K562 (cell line): Measurements from ENCODE around the gene PDE6D. TPM values are rescaled to one million over a fixed set of nuclear protein-coding genes. Genes with fewer than 3 reads are reported as not detected.

ENCODE experiments used
- MAZ ChIP-seq, 2 experiments: fragments of 450-650 bp in 1 of 2; sonication (generic) in 1 of 2; formaldehyde crosslinking; IDR thresholded peaks in 1 of 2; conservative IDR thresholded peaks in 1 of 2; 2 replicates each; pipeline versions ENCODE4 v1.4.0 to v1.5.0; 2020; ENCODE audit warnings: mild to moderate bottlenecking in 1 of 2, missing genetic modification reagents in 1 of 2
- ZNF780A ChIP-seq: fragments of 250-450 bp; sonication (Bioruptor Pico); IDR thresholded peaks from 2 replicates; pipeline ENCODE4 v1.5.0; 2021; ENCODE audit warnings: mild to moderate bottlenecking
- polyA plus RNA-seq, 8 experiments: library from polyadenylated mRNA; depleted of rRNA in 4 of 8; stranded (reverse) in 5 of 8; unstranded in 3 of 8; fragments of >200 nt; fragmentation: Nextera tagmentation in 2 of 8; fragmentation: Illumina TruSeq in 1 of 8; extraction: Ambion mirVana in 2 of 8; extraction: Trizol in 1 of 8; gene quantifications; 2 replicates each; pipeline versions ENCODE4 v1.2.1 to v1.2.3, GENCODE V29; 2011 to 2014; ENCODE audit warnings: inconsistent platforms in 1 of 8, missing spikeins in 1 of 8
- total RNA-seq, 7 experiments: library from RNA; depleted of rRNA in 6 of 7; stranded (reverse); fragments of >200 nt in 6 of 7; fragmentation: Illumina TruSeq in 2 of 7; extraction: Trizol in 2 of 7; gene quantifications; 2 replicates each; pipeline versions ENCODE4 v1.2.1 to v1.2.3, GENCODE V29; 2011 to 2021; ENCODE audit warnings: low replicate concordance in 1 of 7
- TF ChIP-seq, protein P1 (sequence below): fragments of 450-650 bp; IDR thresholded peaks from 2 replicates; pipeline ENCODE4 v1.6.1; 2016; ENCODE audit warnings: mild to moderate bottlenecking, moderate library complexity
- TF ChIP-seq, protein P2 (sequence below): sonication (generic); formaldehyde crosslinking; IDR thresholded peaks from 2 replicates; pipeline ENCODE4 v1.8.1; 2023; ENCODE audit warnings: mild to moderate bottlenecking, missing genetic modification reagents, moderate library complexity
- TF ChIP-seq, protein P3 (sequence below): fragments of 450-650 bp; formaldehyde crosslinking; IDR thresholded peaks from 2 replicates; pipeline ENCODE4 v1.4.0; 2020; ENCODE audit warnings: mild to moderate bottlenecking

Gene PDE6D
- total and polyA plus RNA-seq, 9 of the 15 experiments (the other 6 are each of a cell fraction or from before 2014, with no cell fraction given): 0.65 to 11.6 (median 7.0) TPM

DNA sequence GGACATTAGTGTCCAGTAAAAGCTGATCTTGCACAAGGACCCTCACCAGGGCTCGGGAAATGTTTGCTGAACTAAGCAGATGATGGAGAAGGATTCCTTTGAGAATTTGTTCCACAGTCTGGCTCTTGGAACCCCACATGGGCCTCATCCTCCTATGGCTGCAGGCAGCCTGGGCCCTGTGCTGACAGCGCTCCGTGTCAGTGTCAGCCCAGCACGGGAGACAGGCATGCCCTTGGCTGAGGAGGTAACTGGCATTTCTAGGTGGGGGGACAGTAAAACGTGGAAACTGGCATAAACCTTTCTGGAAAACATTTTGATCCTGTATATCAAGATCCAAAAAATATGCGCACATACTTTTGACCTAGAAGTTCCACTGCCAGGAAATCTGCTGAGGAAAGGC lies 62.3 kb downstream of the PDE6D start (continued):
- TF ChIP-seq, protein P1, sequence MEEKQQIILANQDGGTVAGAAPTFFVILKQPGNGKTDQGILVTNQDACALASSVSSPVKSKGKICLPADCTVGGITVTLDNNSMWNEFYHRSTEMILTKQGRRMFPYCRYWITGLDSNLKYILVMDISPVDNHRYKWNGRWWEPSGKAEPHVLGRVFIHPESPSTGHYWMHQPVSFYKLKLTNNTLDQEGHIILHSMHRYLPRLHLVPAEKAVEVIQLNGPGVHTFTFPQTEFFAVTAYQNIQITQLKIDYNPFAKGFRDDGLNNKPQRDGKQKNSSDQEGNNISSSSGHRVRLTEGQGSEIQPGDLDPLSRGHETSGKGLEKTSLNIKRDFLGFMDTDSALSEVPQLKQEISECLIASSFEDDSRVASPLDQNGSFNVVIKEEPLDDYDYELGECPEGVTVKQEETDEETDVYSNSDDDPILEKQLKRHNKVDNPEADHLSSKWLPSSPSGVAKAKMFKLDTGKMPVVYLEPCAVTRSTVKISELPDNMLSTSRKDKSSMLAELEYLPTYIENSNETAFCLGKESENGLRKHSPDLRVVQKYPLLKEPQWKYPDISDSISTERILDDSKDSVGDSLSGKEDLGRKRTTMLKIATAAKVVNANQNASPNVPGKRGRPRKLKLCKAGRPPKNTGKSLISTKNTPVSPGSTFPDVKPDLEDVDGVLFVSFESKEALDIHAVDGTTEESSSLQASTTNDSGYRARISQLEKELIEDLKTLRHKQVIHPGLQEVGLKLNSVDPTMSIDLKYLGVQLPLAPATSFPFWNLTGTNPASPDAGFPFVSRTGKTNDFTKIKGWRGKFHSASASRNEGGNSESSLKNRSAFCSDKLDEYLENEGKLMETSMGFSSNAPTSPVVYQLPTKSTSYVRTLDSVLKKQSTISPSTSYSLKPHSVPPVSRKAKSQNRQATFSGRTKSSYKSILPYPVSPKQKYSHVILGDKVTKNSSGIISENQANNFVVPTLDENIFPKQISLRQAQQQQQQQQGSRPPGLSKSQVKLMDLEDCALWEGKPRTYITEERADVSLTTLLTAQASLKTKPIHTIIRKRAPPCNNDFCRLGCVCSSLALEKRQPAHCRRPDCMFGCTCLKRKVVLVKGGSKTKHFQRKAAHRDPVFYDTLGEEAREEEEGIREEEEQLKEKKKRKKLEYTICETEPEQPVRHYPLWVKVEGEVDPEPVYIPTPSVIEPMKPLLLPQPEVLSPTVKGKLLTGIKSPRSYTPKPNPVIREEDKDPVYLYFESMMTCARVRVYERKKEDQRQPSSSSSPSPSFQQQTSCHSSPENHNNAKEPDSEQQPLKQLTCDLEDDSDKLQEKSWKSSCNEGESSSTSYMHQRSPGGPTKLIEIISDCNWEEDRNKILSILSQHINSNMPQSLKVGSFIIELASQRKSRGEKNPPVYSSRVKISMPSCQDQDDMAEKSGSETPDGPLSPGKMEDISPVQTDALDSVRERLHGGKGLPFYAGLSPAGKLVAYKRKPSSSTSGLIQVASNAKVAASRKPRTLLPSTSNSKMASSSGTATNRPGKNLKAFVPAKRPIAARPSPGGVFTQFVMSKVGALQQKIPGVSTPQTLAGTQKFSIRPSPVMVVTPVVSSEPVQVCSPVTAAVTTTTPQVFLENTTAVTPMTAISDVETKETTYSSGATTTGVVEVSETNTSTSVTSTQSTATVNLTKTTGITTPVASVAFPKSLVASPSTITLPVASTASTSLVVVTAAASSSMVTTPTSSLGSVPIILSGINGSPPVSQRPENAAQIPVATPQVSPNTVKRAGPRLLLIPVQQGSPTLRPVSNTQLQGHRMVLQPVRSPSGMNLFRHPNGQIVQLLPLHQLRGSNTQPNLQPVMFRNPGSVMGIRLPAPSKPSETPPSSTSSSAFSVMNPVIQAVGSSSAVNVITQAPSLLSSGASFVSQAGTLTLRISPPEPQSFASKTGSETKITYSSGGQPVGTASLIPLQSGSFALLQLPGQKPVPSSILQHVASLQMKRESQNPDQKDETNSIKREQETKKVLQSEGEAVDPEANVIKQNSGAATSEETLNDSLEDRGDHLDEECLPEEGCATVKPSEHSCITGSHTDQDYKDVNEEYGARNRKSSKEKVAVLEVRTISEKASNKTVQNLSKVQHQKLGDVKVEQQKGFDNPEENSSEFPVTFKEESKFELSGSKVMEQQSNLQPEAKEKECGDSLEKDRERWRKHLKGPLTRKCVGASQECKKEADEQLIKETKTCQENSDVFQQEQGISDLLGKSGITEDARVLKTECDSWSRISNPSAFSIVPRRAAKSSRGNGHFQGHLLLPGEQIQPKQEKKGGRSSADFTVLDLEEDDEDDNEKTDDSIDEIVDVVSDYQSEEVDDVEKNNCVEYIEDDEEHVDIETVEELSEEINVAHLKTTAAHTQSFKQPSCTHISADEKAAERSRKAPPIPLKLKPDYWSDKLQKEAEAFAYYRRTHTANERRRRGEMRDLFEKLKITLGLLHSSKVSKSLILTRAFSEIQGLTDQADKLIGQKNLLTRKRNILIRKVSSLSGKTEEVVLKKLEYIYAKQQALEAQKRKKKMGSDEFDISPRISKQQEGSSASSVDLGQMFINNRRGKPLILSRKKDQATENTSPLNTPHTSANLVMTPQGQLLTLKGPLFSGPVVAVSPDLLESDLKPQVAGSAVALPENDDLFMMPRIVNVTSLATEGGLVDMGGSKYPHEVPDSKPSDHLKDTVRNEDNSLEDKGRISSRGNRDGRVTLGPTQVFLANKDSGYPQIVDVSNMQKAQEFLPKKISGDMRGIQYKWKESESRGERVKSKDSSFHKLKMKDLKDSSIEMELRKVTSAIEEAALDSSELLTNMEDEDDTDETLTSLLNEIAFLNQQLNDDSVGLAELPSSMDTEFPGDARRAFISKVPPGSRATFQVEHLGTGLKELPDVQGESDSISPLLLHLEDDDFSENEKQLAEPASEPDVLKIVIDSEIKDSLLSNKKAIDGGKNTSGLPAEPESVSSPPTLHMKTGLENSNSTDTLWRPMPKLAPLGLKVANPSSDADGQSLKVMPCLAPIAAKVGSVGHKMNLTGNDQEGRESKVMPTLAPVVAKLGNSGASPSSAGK: no peak
- TF ChIP-seq, protein P2, sequence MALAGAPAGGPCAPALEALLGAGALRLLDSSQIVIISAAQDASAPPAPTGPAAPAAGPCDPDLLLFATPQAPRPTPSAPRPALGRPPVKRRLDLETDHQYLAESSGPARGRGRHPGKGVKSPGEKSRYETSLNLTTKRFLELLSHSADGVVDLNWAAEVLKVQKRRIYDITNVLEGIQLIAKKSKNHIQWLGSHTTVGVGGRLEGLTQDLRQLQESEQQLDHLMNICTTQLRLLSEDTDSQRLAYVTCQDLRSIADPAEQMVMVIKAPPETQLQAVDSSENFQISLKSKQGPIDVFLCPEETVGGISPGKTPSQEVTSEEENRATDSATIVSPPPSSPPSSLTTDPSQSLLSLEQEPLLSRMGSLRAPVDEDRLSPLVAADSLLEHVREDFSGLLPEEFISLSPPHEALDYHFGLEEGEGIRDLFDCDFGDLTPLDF: no peak
- no peak for TF ChIP-seq MAZ (CRISPR knock-in tag; conservative IDR thresholded peaks at IDR 0.05 in 1 of 2, IDR thresholded peaks at IDR 0.05 in 1 of 2)
- TF ChIP-seq ZNF780A (CRISPR knock-in tag): no peak
- TF ChIP-seq, protein P3, sequence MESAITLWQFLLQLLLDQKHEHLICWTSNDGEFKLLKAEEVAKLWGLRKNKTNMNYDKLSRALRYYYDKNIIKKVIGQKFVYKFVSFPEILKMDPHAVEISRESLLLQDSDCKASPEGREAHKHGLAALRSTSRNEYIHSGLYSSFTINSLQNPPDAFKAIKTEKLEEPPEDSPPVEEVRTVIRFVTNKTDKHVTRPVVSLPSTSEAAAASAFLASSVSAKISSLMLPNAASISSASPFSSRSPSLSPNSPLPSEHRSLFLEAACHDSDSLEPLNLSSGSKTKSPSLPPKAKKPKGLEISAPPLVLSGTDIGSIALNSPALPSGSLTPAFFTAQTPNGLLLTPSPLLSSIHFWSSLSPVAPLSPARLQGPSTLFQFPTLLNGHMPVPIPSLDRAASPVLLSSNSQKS: no peak
